BJ (cell line): ENCODE results near the gene LCAT. TPM values are rescaled to one million over a fixed set of nuclear protein-coding genes. Genes with fewer than 3 reads are reported as not detected.
"Not testable (repeated sequence)": the region's sequence is repeated elsewhere in the genome, so short reads cannot be mapped to it uniquely, and the experiment has no call there.

Source experiments
- CTCF ChIA-PET: fragments of 350-600 bp; formaldehyde crosslinking; extraction: SDS; loops from one replicate; lab custom pipeline; 2021; ENCODE audit warnings: antibody characterized with exemption, inconsistent platforms; lab: Yijun Ruan, JAX
- POLR2A ChIA-PET: fragments of 300-600 bp; sonication (Branson Sonifier 250); formaldehyde crosslinking; extraction: SDS; loops from one replicate; lab custom pipeline; 2021; ENCODE audit warnings: antibody characterized with exemption; lab: Charles Lee
- DNase-seq: peaks from one replicate; pipeline ENCODE4 v3.0.0-alpha.2; 2011; ENCODE audit warnings: low read depth
- H3K27me3 ChIP-seq: 2 replicates; pipeline ENCODE4 v1.6.0; 2011; ENCODE audit warnings: low read length; ENCODE audit not compliant: control insufficient read depth, insufficient read depth
- H3K36me3 ChIP-seq: 2 replicates; pipeline ENCODE4 v1.5.1; 2011; ENCODE audit warnings: low read length; ENCODE audit not compliant: control insufficient read depth, insufficient read depth
- H3K4me3 ChIP-seq: 2 replicates; pipeline ENCODE4 v1.5.1; 2011; ENCODE audit warnings: low read depth, mild to moderate bottlenecking, control low read depth, low read length
- CTCF ChIP-seq: IDR thresholded peaks from 2 replicates; pipeline ENCODE4 v1.5.1; 2011; ENCODE audit warnings: low read depth, mild to moderate bottlenecking, control low read depth, inconsistent platforms, low read length, moderate library complexity; ENCODE audit not compliant: insufficient read depth
- polyA plus RNA-seq: library from polyadenylated mRNA; depleted of rRNA; stranded (reverse); fragments of >200 nt; gene quantifications from 2 replicates; pipeline ENCODE4 v1.2.3, GENCODE V29; 2011

LCAT gene
- polyA plus RNA-seq, 1 experiment: 13.6 TPM

- Histone ChIP-seq H3K4me3 (no peak overlapping the region), H3K36me3 (no peaks in the 10 kb centered on the region), H3K27me3 (peaks cover 13% of the 10 kb centered on the region)
- TF ChIP-seq CTCF: no peak
- ChIA-PET CTCF (interaction anchor here (1.7 kb wide), 1 partner anchor 89 kb away, joined by 4 read pairs; no protein-coding TSS in a partner anchor), POLR2A (no interaction called here)
- no peak for DNase-seq
Measured at GRCh38 chr16:67976205-67976604, 32.3 kb upstream of the LCAT start.

GRCh38 chr16:67975321-67976105 is 31.6 kb upstream of the LCAT start:
- no peak overlapping the region for H3K4me3 ChIP-seq
- ChIA-PET CTCF (interaction anchor here (1.7 kb wide), 1 partner anchor 89 kb away, joined by 4 read pairs; no protein-coding TSS in a partner anchor), POLR2A (no interaction called here)
- no peak for DNase-seq
- no peak for TF ChIP-seq CTCF
- H3K27me3 ChIP-seq: peaks cover 13% of the 10 kb centered on the region
- no peaks in the 10 kb centered on the region for H3K36me3 ChIP-seq

GRCh38 chr16:67972285-67972684 is 28.4 kb upstream of the LCAT start:
- H3K36me3 ChIP-seq, POLR2A ChIA-PET, DNase-seq, H3K4me3 ChIP-seq, H3K27me3 ChIP-seq: not testable (repeated sequence)
- CTCF ChIA-PET: interaction anchor here (0.9 kb wide), 1 partner anchor 122 kb away, joined by 4 read pairs; no protein-coding TSS in a partner anchor

GRCh38 chr16:67971111-67971510 is 27.2 kb upstream of the LCAT start:
- DNase-seq: no peak

GRCh38 chr16:67969254-67970039 is 25.5 kb upstream of the LCAT start:
- no peak for DNase-seq
- ChIA-PET POLR2A (interaction anchor here (0.6 kb wide), 1 partner anchor 115 kb away, joined by 6 read pairs; no protein-coding TSS in a partner anchor), CTCF (interaction anchor here (0.6 to 1.3 kb wide), 4 partner anchors 9 to 153 kb away, joined by 3 read pairs; no protein-coding TSS in a partner anchor)

More at GRCh38 chr16:67971111-67971510, 27.2 kb upstream of the LCAT start:
- Histone ChIP-seq H3K36me3 (no peaks in the 10 kb centered on the region), H3K4me3 (no peak overlapping the region), H3K27me3 (peaks cover 4% of the 10 kb centered on the region)
- POLR2A ChIA-PET: no interaction called here
- CTCF ChIA-PET: interaction anchor here (0.7 to 1.2 kb wide), 2 partner anchors 12 to 21 kb away, joined by 3 read pairs; no protein-coding TSS in a partner anchor
- TF ChIP-seq CTCF: no peak

More at GRCh38 chr16:67969254-67970039, 25.5 kb upstream of the LCAT start:
- Histone ChIP-seq H3K4me3 (peak overlapping the region; percentile 80), H3K36me3 (peaks cover 4% of the 10 kb centered on the region), H3K27me3 (no peaks in the 10 kb centered on the region)
- 0 out of 2 replicates have a peak, but pooled peaks have one; percentile 2 for TF ChIP-seq CTCF
